Liver (tissue), 9 donors: ENCODE results near the gene TTC23L. TPM values are rescaled to one million over a fixed set of nuclear protein-coding genes. Genes with fewer than 3 reads are reported as not detected.

Experiments
- DNase-seq: peaks from one replicate; pipeline ENCODE4 v3.0.0-alpha.2; 2017; ENCODE audit warnings: low spot score
- H3K27ac ChIP-seq, 2 donors: one replicate each; pipeline ENCODE4 v1.7.0; 2013; ENCODE audit warnings: inconsistent platforms in 2 of 2, low read length in 2 of 2, control low read depth in 1 of 2, low read depth in 1 of 2, mild to moderate bottlenecking in 1 of 2
- H3K27me3 ChIP-seq, 4 donors: one replicate each; pipeline versions ENCODE4 v1.6.1 to v1.7.0; 2013; ENCODE audit warnings: low read length in 3 of 4, inconsistent platforms in 1 of 4, mild to moderate bottlenecking in 1 of 4, moderate library complexity in 1 of 4; ENCODE audit not compliant: control insufficient read depth in 4 of 4, insufficient read depth in 4 of 4
- H3K36me3 ChIP-seq, 4 donors: one replicate each; pipeline versions ENCODE4 v1.6.1 to v1.7.0; 2013; ENCODE audit warnings: low read length in 3 of 4, mild to moderate bottlenecking in 3 of 4, low read depth in 1 of 4, moderate library complexity in 1 of 4; ENCODE audit not compliant: control insufficient read depth in 4 of 4, insufficient read depth in 3 of 4
- H3K4me1 ChIP-seq, 4 donors: one replicate each; pipeline versions ENCODE4 v1.6.1 to v1.7.0; 2013; ENCODE audit warnings: low read length in 3 of 4, mild to moderate bottlenecking in 3 of 4, moderate library complexity in 1 of 4; ENCODE audit not compliant: control insufficient read depth in 4 of 4, insufficient read depth in 4 of 4
- H3K4me3 ChIP-seq, 3 donors: one replicate each; pipeline versions ENCODE4 v1.6.1 to v1.7.0; 2013; ENCODE audit warnings: low read length in 3 of 3, control low read depth in 1 of 3, low read depth in 1 of 3, mild to moderate bottlenecking in 1 of 3
- H3K9ac ChIP-seq, 2 donors: one replicate each; pipeline ENCODE4 v1.7.0; 2013; ENCODE audit warnings: low read length in 2 of 2, mild to moderate bottlenecking in 2 of 2, moderate library complexity in 2 of 2, control low read depth in 1 of 2, low read depth in 1 of 2
- H3K9me3 ChIP-seq, 4 donors: one replicate each; pipeline versions ENCODE4 v1.6.1 to v1.7.0; 2013; ENCODE audit warnings: low read length in 3 of 4; ENCODE audit not compliant: control insufficient read depth in 4 of 4
- EGR1 ChIP-seq, 2 donors: IDR thresholded peaks; 2 replicates each; pipeline ENCODE4 v1.6.1; 2016 to 2018; ENCODE audit warnings: antibody characterized with exemption in 2 of 2, low read depth in 2 of 2
- FOXA1 ChIP-seq: IDR thresholded peaks from 2 replicates; pipeline ENCODE4 v1.6.1; 2016; ENCODE audit warnings: antibody characterized with exemption
- FOXA2 ChIP-seq: IDR thresholded peaks from 2 replicates; pipeline ENCODE4 v1.6.1; 2016; ENCODE audit warnings: antibody characterized with exemption
- GABPA ChIP-seq, 2 donors: IDR thresholded peaks in 1 of 2; conservative IDR thresholded peaks in 1 of 2; 2 replicates each; pipeline ENCODE4 v1.6.1; 2016; ENCODE audit warnings: antibody characterized with exemption in 2 of 2, mild to moderate bottlenecking in 1 of 2, moderate library complexity in 1 of 2
- HNF4A ChIP-seq, 2 donors: conservative IDR thresholded peaks; 2 replicates each; pipeline ENCODE4 v1.6.1; 2016; ENCODE audit warnings: antibody characterized with exemption in 2 of 2, mild to moderate bottlenecking in 2 of 2
- HNF4G ChIP-seq: IDR thresholded peaks from 2 replicates; pipeline ENCODE4 v1.6.1; 2016; ENCODE audit warnings: antibody characterized with exemption
- NR2F2 ChIP-seq: IDR thresholded peaks from 2 replicates; pipeline ENCODE4 v1.6.1; 2016; ENCODE audit warnings: antibody characterized with exemption
- RAD21 ChIP-seq, 2 donors: IDR thresholded peaks; 2 replicates each; pipeline ENCODE4 v1.6.1; 2016; ENCODE audit warnings: antibody characterized with exemption in 2 of 2, mild to moderate bottlenecking in 2 of 2
- RXRA ChIP-seq, 2 donors: IDR thresholded peaks; 2 replicates each; pipeline ENCODE4 v1.6.1; 2017 to 2018; ENCODE audit warnings: antibody characterized with exemption in 2 of 2, mild to moderate bottlenecking in 1 of 2
- SP1 ChIP-seq: IDR thresholded peaks from 2 replicates; pipeline ENCODE4 v1.6.1; 2018; ENCODE audit warnings: antibody characterized with exemption, mild to moderate bottlenecking
- TAF1 ChIP-seq: conservative IDR thresholded peaks from 2 replicates; pipeline ENCODE4 v1.6.1; 2016; ENCODE audit warnings: antibody characterized with exemption, mild to moderate bottlenecking
- YY1 ChIP-seq: IDR thresholded peaks from 2 replicates; pipeline ENCODE4 v1.6.1; 2016; ENCODE audit warnings: antibody characterized with exemption, mild to moderate bottlenecking
- WGBS: extraction: QIAGEN DNeasy Blood & Tissue Kit; methylation state at CpG from one replicate; pipeline ENCODE4 v1.1.7; 2013; 5-methylcytosine and 5-hydroxymethylcytosine counted together
- polyA plus RNA-seq, 2 donors: library from polyadenylated mRNA; stranded (reverse) in 1 of 2; unstranded in 1 of 2; fragments of 200-250 nt in 1 of 2; fragments of >200 nt in 1 of 2; fragmentation: Nextera tagmentation in 1 of 2; extraction: Ambion mirVana in 1 of 2; gene quantifications; one replicate each; pipeline versions ENCODE4 v1.2.1 to v1.2.3, GENCODE V29; 2013 to 2015
- total RNA-seq, 2 donors: library from RNA; depleted of rRNA; stranded (reverse); fragments of >200 nt; gene quantifications; one replicate each; pipeline ENCODE4 v1.2.3, GENCODE V29; 2014
- TF ChIP-seq, protein P1 (sequence below): fragments of 150-350 bp; IDR thresholded peaks from 2 replicates; pipeline ENCODE4 v1.5.1; 2017; ENCODE audit warnings: improper control_type of control experiment, low read depth, low read length; ENCODE audit not compliant: missing input control
- TF ChIP-seq, protein P2 (sequence below): IDR thresholded peaks from 2 replicates; pipeline ENCODE4 v1.6.1; 2016; ENCODE audit warnings: antibody characterized with exemption
- TF ChIP-seq, protein P3 (sequence below): IDR thresholded peaks from 2 replicates; pipeline ENCODE4 v1.6.1; 2016; ENCODE audit warnings: antibody characterized with exemption
- TF ChIP-seq, protein P4 (sequence below): IDR thresholded peaks from 2 replicates; pipeline ENCODE4 v1.6.1; 2016; ENCODE audit warnings: antibody characterized with exemption, mild to moderate bottlenecking
- TF ChIP-seq, protein P5 (sequence below): IDR thresholded peaks from 2 replicates; pipeline ENCODE4 v1.6.1; 2016; ENCODE audit warnings: antibody characterized with exemption
- donor health status: healthy.
- donor health status: healthy.
- donor health status: healthy.
- donor health status: healthy.
- donor health status: healthy.

TTC23L gene
- total and polyA plus RNA-seq, 4 donors, result 0.03 to 0.19 (median 0.08) TPM; not detected in 1

DNA sequence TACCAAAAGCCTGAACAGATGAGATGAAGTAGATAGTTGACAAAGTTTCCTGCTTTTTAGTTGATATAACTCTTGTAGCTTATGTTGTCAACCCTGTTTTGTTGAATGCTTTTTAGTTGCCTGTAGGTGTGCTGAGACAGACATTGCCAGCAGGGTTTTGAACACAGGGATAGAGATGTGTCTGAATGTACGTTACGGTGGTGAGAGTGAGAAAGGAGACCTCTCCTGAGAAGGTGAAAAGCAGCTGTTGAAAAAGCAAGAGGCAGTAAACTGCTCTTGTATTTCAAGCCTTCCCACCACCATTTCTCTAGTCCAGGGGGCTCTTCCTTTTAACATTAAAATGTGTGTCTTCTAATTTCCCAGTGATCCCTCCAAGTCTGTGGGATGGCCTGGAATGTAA is 105.1 kb downstream of the TTC23L start:
- no peaks in the 10 kb centered on the region for H3K27me3 ChIP-seq
- TF ChIP-seq RXRA (IDR thresholded peaks at IDR 0.05), result no peak
- no peak for TF ChIP-seq YY1
- TF ChIP-seq FOXA2, result no peak
- TF ChIP-seq, protein P1, sequence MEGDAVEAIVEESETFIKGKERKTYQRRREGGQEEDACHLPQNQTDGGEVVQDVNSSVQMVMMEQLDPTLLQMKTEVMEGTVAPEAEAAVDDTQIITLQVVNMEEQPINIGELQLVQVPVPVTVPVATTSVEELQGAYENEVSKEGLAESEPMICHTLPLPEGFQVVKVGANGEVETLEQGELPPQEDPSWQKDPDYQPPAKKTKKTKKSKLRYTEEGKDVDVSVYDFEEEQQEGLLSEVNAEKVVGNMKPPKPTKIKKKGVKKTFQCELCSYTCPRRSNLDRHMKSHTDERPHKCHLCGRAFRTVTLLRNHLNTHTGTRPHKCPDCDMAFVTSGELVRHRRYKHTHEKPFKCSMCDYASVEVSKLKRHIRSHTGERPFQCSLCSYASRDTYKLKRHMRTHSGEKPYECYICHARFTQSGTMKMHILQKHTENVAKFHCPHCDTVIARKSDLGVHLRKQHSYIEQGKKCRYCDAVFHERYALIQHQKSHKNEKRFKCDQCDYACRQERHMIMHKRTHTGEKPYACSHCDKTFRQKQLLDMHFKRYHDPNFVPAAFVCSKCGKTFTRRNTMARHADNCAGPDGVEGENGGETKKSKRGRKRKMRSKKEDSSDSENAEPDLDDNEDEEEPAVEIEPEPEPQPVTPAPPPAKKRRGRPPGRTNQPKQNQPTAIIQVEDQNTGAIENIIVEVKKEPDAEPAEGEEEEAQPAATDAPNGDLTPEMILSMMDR, result no peak
- no peak for TF ChIP-seq EGR1 (IDR thresholded peaks at IDR 0.05; ENCODE audit: low read depth in 2 of 2)
- TF ChIP-seq, protein P2, sequence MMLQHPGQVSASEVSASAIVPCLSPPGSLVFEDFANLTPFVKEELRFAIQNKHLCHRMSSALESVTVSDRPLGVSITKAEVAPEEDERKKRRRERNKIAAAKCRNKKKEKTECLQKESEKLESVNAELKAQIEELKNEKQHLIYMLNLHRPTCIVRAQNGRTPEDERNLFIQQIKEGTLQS, result no peak
- TF ChIP-seq FOXA1, result no peak
- TF ChIP-seq TAF1, result no peak
- TF ChIP-seq, protein P3, sequence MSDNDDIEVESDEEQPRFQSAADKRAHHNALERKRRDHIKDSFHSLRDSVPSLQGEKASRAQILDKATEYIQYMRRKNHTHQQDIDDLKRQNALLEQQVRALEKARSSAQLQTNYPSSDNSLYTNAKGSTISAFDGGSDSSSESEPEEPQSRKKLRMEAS, result no peak
- TF ChIP-seq HNF4G, result no peak
- H3K4me1 ChIP-seq, result no peaks in the 10 kb centered on the region
- no peaks in the 10 kb centered on the region for H3K9me3 ChIP-seq
- H3K36me3 ChIP-seq, result peaks cover 4 to 43% (median 35%) of the 10 kb centered on the region in 4 donors
- H3K4me3 ChIP-seq, result no peak overlapping the region
- H3K27ac ChIP-seq, result no peak overlapping the region
- 97% methylated on average over 2 of the region's 2 CpGs for WGBS
- DNase-seq, result no peak
- no peak overlapping the region for H3K9ac ChIP-seq

DNA sequence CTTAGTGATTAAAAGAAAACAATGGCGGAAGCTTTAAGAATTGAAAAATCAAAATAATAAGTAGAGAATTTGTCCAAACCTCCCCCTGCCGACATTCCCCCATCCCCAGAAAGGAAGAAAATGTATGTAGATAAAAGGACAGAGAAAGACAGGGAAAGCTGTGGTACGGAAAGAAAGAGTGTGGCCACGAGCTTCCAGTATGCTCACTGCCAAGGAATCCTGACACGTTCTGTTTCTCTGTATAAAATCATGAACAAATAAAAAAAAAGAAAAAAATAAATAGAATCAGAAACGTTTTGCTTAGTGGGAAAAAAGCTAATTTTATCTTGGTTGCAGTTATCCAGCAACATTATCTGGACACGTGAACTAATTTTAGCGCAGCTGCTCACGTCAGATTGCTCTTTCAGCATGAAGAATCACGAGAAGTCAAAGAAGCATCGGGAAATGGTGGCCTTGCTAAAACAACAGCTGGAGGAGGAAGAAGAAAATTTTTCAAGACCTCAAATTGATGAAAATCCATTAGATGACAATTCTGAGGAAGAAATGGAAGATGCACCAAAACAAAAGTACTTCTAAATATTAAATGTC is 105.6 kb downstream of the TTC23L start:
- H3K27ac ChIP-seq, result no peak overlapping the region
- H3K4me1 ChIP-seq, result no peaks in the 10 kb centered on the region
- WGBS, result 89% methylated on average over 11 of the region's 11 CpGs
- TF ChIP-seq HNF4G (no peak), SP1 (no peak), TAF1 (no peak), GABPA (IDR thresholded peaks at IDR 0.05 in 1 of 2, conservative IDR thresholded peaks at IDR 0.05 in 1 of 2) (no peak), NR2F2 (no peak), FOXA2 (no peak), RAD21 (IDR thresholded peaks at IDR 0.05) (no peak), EGR1 (IDR thresholded peaks at IDR 0.05; ENCODE audit: low read depth in 2 of 2) (no peak), HNF4A (conservative IDR thresholded peaks at IDR 0.05) (no peak), RXRA (IDR thresholded peaks at IDR 0.05) (no peak), FOXA1 (no peak), YY1 (no peak)
- TF ChIP-seq, protein P4, sequence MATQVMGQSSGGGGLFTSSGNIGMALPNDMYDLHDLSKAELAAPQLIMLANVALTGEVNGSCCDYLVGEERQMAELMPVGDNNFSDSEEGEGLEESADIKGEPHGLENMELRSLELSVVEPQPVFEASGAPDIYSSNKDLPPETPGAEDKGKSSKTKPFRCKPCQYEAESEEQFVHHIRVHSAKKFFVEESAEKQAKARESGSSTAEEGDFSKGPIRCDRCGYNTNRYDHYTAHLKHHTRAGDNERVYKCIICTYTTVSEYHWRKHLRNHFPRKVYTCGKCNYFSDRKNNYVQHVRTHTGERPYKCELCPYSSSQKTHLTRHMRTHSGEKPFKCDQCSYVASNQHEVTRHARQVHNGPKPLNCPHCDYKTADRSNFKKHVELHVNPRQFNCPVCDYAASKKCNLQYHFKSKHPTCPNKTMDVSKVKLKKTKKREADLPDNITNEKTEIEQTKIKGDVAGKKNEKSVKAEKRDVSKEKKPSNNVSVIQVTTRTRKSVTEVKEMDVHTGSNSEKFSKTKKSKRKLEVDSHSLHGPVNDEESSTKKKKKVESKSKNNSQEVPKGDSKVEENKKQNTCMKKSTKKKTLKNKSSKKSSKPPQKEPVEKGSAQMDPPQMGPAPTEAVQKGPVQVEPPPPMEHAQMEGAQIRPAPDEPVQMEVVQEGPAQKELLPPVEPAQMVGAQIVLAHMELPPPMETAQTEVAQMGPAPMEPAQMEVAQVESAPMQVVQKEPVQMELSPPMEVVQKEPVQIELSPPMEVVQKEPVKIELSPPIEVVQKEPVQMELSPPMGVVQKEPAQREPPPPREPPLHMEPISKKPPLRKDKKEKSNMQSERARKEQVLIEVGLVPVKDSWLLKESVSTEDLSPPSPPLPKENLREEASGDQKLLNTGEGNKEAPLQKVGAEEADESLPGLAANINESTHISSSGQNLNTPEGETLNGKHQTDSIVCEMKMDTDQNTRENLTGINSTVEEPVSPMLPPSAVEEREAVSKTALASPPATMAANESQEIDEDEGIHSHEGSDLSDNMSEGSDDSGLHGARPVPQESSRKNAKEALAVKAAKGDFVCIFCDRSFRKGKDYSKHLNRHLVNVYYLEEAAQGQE, result no peak
- TF ChIP-seq, protein P3, result no peak
- TF ChIP-seq, protein P5, sequence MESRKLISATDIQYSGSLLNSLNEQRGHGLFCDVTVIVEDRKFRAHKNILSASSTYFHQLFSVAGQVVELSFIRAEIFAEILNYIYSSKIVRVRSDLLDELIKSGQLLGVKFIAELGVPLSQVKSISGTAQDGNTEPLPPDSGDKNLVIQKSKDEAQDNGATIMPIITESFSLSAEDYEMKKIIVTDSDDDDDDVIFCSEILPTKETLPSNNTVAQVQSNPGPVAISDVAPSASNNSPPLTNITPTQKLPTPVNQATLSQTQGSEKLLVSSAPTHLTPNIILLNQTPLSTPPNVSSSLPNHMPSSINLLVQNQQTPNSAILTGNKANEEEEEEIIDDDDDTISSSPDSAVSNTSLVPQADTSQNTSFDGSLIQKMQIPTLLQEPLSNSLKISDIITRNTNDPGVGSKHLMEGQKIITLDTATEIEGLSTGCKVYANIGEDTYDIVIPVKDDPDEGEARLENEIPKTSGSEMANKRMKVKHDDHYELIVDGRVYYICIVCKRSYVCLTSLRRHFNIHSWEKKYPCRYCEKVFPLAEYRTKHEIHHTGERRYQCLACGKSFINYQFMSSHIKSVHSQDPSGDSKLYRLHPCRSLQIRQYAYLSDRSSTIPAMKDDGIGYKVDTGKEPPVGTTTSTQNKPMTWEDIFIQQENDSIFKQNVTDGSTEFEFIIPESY, result no peak
- TF ChIP-seq, protein P2, result no peak
- TF ChIP-seq, protein P1, result no peak
- no peak for DNase-seq
- no peaks in the 10 kb centered on the region for H3K9me3 ChIP-seq
- no peak overlapping the region for H3K9ac ChIP-seq
- no peak overlapping the region for H3K4me3 ChIP-seq
- H3K36me3 ChIP-seq, result peaks cover 6 to 41% (median 35%) of the 10 kb centered on the region in 4 donors
- H3K27me3 ChIP-seq, result no peaks in the 10 kb centered on the region
